H4 (cell line): ENCODE measurements around the gene COX5A. TPM values are rescaled to one million over a fixed set of nuclear protein-coding genes. Genes with fewer than 3 reads are reported as not detected.

Source experiments
- DNase-seq: peaks from one replicate; pipeline ENCODE4 v3.0.0-alpha.2; 2015; ENCODE audit warnings: low spot score
- total RNA-seq: library from RNA; depleted of rRNA; stranded (reverse); fragments of >200 nt; shearing (Covaris generic); gene quantifications from 2 replicates; pipeline ENCODE4 v1.2.3, GENCODE V29; 2014; rRNA removed

COX5A gene
- total RNA-seq = 160 and 163 TPM in 2 replicates

- peak; percentile 95 for DNase-seq
Measured at GRCh38 chr15:74937590-74938371, at the start of gene COX5A. Gene COX5A, minus strand, starts transcription at chr15:74938073. Its CDS starts 59 bp downstream, at chr15:74938014.

- no peak for DNase-seq
Measured at GRCh38 chr15:74983725-74984231, 45.9 kb upstream of the COX5A start.

GRCh38 chr15:74982183-74982582 is 44.3 kb upstream of the COX5A start:
- no peak for DNase-seq

- DNase-seq = peak; percentile 33
Measured at GRCh38 chr15:74978503-74978902, 40.6 kb upstream of the COX5A start.

GRCh38 chr15:74978077-74978476 is 40.2 kb upstream of the COX5A start:
- no peak for DNase-seq

GRCh38 chr15:74977599-74977998 is 39.7 kb upstream of the COX5A start:
- DNase-seq = no peak

GRCh38 chr15:74976159-74976558 is 38.3 kb upstream of the COX5A start:
- DNase-seq = no peak

- no peak for DNase-seq
Measured at GRCh38 chr15:74967670-74968069, 29.8 kb upstream of the COX5A start.

- no peak for DNase-seq
Measured at GRCh38 chr15:74964794-74965193, 26.9 kb upstream of the COX5A start.

GRCh38 chr15:74963213-74963612 is 25.3 kb upstream of the COX5A start:
- DNase-seq = no peak

- DNase-seq = no peak
Measured at GRCh38 chr15:74962671-74963070, 24.8 kb upstream of the COX5A start.

- no peak for DNase-seq
Measured at GRCh38 chr15:74962219-74962618, 24.3 kb upstream of the COX5A start.

- no peak for DNase-seq
Measured at GRCh38 chr15:74961616-74962015, 23.7 kb upstream of the COX5A start.

GRCh38 chr15:74960995-74961588 is 23.2 kb upstream of the COX5A start:
- DNase-seq = no peak

- no peak for DNase-seq
Measured at GRCh38 chr15:74960286-74960685, 22.4 kb upstream of the COX5A start.

- DNase-seq = no peak
Measured at GRCh38 chr15:74959586-74959939, 21.7 kb upstream of the COX5A start.

GRCh38 chr15:74958908-74959585 is 21.2 kb upstream of the COX5A start:
- DNase-seq = no peak

GRCh38 chr15:74958320-74958907 is 20.5 kb upstream of the COX5A start:
- DNase-seq = no peak

- no peak for DNase-seq
Measured at GRCh38 chr15:74957476-74958035, 19.7 kb upstream of the COX5A start.

GRCh38 chr15:74956648-74957475 is 19.0 kb upstream of the COX5A start, which contains the start of gene RPP25:
Gene RPP25, minus strand, starts transcription at chr15:74956772. Its CDS starts 189 bp downstream, at chr15:74956583.
- no peak for DNase-seq
